Endothelial cell of umbilical vein (primary cell): ENCODE data around the gene RBM20. TPM values are rescaled to one million over a fixed set of nuclear protein-coding genes. Genes with fewer than 3 reads are reported as not detected.

Source experiments
- BruUV-seq: library from RNA; stranded (reverse); fragments of 400-500 nt; replicated peaks from 2 replicates; lab custom pipeline; 2021; lab: Mats Ljungman, UMichigan
- CTCF ChIA-PET: fragments of 300-600, 350-600 bp; sonication (Branson Sonifier 250); formaldehyde crosslinking; loops from one replicate; lab custom pipeline; 2021; ENCODE audit warnings: antibody characterized with exemption, inconsistent platforms; lab: Charles Lee
- POLR2A ChIA-PET: fragments of 300-600, 350-600 bp; sonication (Branson Sonifier 250); formaldehyde crosslinking; loops from one replicate; lab custom pipeline; 2021; ENCODE audit warnings: antibody characterized with exemption, inconsistent platforms; lab: Charles Lee
- DNase-seq: peaks from one replicate; pipeline ENCODE4 v3.0.0-alpha.2; 2011; ENCODE audit warnings: low read depth, low spot score
- FAIRE-seq: peaks from 2 replicates; lab custom pipeline; 2011; peaks lifted over from hg19 to GRCh38; lab: Jason Lieb, UNC
- H2AFZ ChIP-seq: 2 replicates; pipeline ENCODE4 v1.6.0; 2012; ENCODE audit warnings: low read depth, low read length, control low read depth, inconsistent platforms
- H3K27ac ChIP-seq: 2 replicates; pipeline ENCODE4 v1.5.1; 2011; ENCODE audit warnings: low read depth, mild to moderate bottlenecking, control low read depth, low read length, moderate library complexity; ENCODE audit not compliant: insufficient read depth
- H3K27me3 ChIP-seq, 2 experiments: 2 replicates each; pipeline versions ENCODE4 v1.6.0 to v1.6.1; 2011; ENCODE audit warnings: low read length in 2 of 2, mixed read lengths in 1 of 2; ENCODE audit not compliant: control insufficient read depth in 2 of 2, insufficient read depth in 2 of 2
- H3K36me3 ChIP-seq, 2 experiments: 2 replicates in 1 of 2; 3 replicates in 1 of 2; pipeline ENCODE4 v1.5.1; 2011; ENCODE audit warnings: low read length in 2 of 2, mild to moderate bottlenecking in 1 of 2, moderate library complexity in 1 of 2; ENCODE audit not compliant: control insufficient read depth in 2 of 2, insufficient read depth in 2 of 2; ENCODE audit errors: extremely low read depth in 1 of 2
- H3K4me1 ChIP-seq: 3 replicates; pipeline ENCODE4 v1.5.1; 2011; ENCODE audit warnings: mild to moderate bottlenecking, low read length; ENCODE audit not compliant: control insufficient read depth, insufficient read depth; ENCODE audit errors: extremely low read depth
- H3K4me2 ChIP-seq: 2 replicates; pipeline ENCODE4 v1.6.1; 2011; ENCODE audit warnings: low read length, control low read depth, mixed read lengths; ENCODE audit not compliant: insufficient read depth
- H3K4me3 ChIP-seq, 3 experiments: fragments of 200-600 bp in 1 of 3; sonication (generic), shearing (Covaris generic) in 1 of 3; replicated peaks in 1 of 3; 2 replicates each; pipeline ENCODE4 v1.5.1; 2011 to 2016; ENCODE audit warnings: control low read depth in 3 of 3, low read length in 3 of 3, mild to moderate bottlenecking in 2 of 3, inconsistent platforms in 1 of 3, low read depth in 1 of 3, moderate library complexity in 1 of 3; ENCODE audit not compliant: insufficient read depth in 1 of 3
- H3K79me2 ChIP-seq: 2 replicates; pipeline ENCODE4 v1.6.0; 2012; ENCODE audit warnings: low read length, inconsistent platforms; ENCODE audit not compliant: control insufficient read depth, insufficient read depth
- H3K9ac ChIP-seq: replicated peaks from 2 replicates; pipeline ENCODE3; 2011; ENCODE audit warnings: low read length, control low read depth; ENCODE audit not compliant: insufficient read depth; ENCODE audit errors: extremely low read depth
- H3K9me1 ChIP-seq: replicated peaks from 3 replicates; pipeline ENCODE4 v1.6.0; 2011; ENCODE audit warnings: mild to moderate bottlenecking, low read length; ENCODE audit not compliant: control insufficient read depth, insufficient read depth; ENCODE audit errors: extremely low read depth
- H3K9me3 ChIP-seq: replicated peaks from 2 replicates; pipeline ENCODE4 v1.5.1; 2012; ENCODE audit warnings: low read length, inconsistent platforms; ENCODE audit not compliant: control insufficient read depth, insufficient read depth
- H4K20me1 ChIP-seq: replicated peaks from 2 replicates; pipeline ENCODE3; 2011; ENCODE audit warnings: mild to moderate bottlenecking, low read length; ENCODE audit not compliant: control insufficient read depth, insufficient read depth; ENCODE audit errors: extremely low read depth
- EZH2 ChIP-seq: IDR thresholded peaks from 2 replicates; pipeline ENCODE4 v1.6.1; 2012; ENCODE audit warnings: borderline replicate concordance, low read depth, mild to moderate bottlenecking, moderate library complexity, low read length, inconsistent platforms; ENCODE audit not compliant: severe bottlenecking
- FOS ChIP-seq: IDR thresholded peaks from 2 replicates; pipeline ENCODE4 v1.6.1; 2011; ENCODE audit warnings: mild to moderate bottlenecking, low read length, moderate library complexity, borderline replicate concordance; ENCODE audit not compliant: insufficient read depth
- GATA2 ChIP-seq: IDR thresholded peaks from 2 replicates; pipeline ENCODE4 v1.7.0; 2011; ENCODE audit warnings: low read depth, mild to moderate bottlenecking, moderate library complexity, mixed read lengths, low read length; ENCODE audit not compliant: insufficient read length, insufficient read depth
- JUN ChIP-seq: IDR thresholded peaks from 2 replicates; pipeline ENCODE4 v1.6.1; 2011; ENCODE audit warnings: borderline replicate concordance, low read depth; ENCODE audit not compliant: insufficient read length, insufficient read depth
- MAX ChIP-seq: IDR thresholded peaks from 2 replicates; pipeline ENCODE4 v1.6.1; 2011; ENCODE audit not compliant: insufficient read depth, insufficient read length
- MYC ChIP-seq: IDR thresholded peaks from one replicate; pipeline ENCODE4 v1.6.1; 2011; ENCODE audit warnings: mild to moderate bottlenecking, low read depth, low read length
- POLR2A ChIP-seq: IDR thresholded peaks from 2 replicates; pipeline ENCODE4 v1.6.1; 2012; ENCODE audit warnings: low read depth, mild to moderate bottlenecking, control low read depth, low read length
- POLR2AphosphoS5 ChIP-seq: IDR thresholded peaks from 2 replicates; pipeline ENCODE4 v1.6.1; 2012; ENCODE audit warnings: low read depth, mild to moderate bottlenecking, control low read depth, low read length, moderate library complexity; ENCODE audit not compliant: insufficient read depth
- dilution Hi-C: fragments of 300-500 bp; cut with MboI; formaldehyde crosslinking; loops from one replicate; pipeline ENCODE4 v1.15.0; 2019; ENCODE audit warnings: low sequenced_read_pairs; ENCODE audit not compliant: extremely low pct_ligation_motif_present
- intact Hi-C: fragments of 100-400 bp; cut with micrococcal nuclease; formaldehyde crosslinking; loops from one replicate; pipeline ENCODE4 v1.10.0; 2022
- polyA plus RNA-seq, 4 experiments: library from polyadenylated mRNA; depleted of rRNA in 3 of 4; stranded (reverse) in 3 of 4; unstranded in 1 of 4; fragments of >200 nt; gene quantifications; 2 replicates each; pipeline versions ENCODE4 v1.2.1 to v1.2.3, GENCODE V29; 2011 to 2012; ENCODE audit warnings: missing spikeins in 1 of 4
- total RNA-seq: library from RNA; stranded (reverse); gene quantifications from 2 replicates; pipeline ENCODE4 v1.2.3, GENCODE V29; 2021
- TF ChIP-seq, protein P1 (sequence below), 2 donors: IDR thresholded peaks; 1 replicate in 1 of 2; 2 replicates in 1 of 2; pipeline ENCODE4 v1.5.1; 2011; ENCODE audit warnings: low read length in 2 of 2, mild to moderate bottlenecking in 2 of 2, moderate library complexity in 2 of 2, control low read depth in 1 of 2, inconsistent platforms in 1 of 2, low read depth in 1 of 2; ENCODE audit not compliant: insufficient read depth in 1 of 2; ENCODE audit errors: extremely low read depth in 1 of 2

Gene RBM20
- total and polyA plus RNA-seq, 2 donors (not counting 3 experiments of a cell fraction or from before 2014, with no cell fraction given): 0.04 TPM; not detected in 1

DNA sequence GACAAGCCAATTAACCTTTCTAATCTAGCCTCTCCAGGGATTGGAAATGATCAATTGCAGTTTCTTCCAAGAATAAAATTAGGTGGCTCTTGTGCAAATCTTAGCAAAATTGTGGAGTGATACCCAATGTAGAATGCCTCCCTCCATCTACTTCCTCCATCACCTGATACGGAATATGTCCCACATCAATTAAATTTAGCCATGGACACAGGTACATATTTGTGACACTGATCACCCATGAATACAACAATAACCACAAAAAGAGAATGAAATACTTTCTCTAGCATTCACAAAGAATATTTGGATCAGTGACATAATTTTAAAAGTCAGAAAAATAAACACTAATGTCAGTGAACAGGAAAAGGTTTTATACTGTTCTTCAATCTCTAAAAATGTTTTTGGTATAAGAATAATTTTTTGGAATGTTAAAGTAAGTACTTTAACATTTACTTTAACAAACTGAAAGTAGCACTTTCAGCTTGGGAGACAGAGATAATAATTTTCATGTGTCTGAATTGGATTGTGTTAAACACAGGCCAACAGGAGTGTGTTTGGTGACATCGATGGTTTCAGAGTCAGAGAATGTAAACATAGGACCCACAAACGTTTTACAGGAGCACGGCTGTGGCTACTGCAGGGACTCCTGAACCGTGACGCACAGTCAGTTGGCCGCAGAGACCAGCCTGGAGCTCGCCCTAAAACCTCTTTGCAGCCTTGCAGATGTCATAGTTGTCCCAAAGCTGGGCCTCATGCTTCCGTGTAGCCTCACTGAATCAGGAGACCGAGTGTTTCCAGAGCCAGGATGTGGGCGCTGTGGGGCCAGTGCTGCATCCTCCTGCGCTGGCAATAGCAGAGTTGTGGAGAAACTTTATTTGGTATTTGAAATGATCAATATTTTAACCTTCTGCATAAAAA lies 7.2 kb downstream of the RBM20 start:
- Histone ChIP-seq H3K79me2 (no peaks in the 10 kb centered on the region), H3K27me3 (peaks cover 20 to 54% of the 10 kb centered on the region in 2 experiments), H3K4me1 (no peaks in the 10 kb centered on the region), H3K36me3 (no peaks in the 10 kb centered on the region), H3K9ac (no peak overlapping the region), H2AFZ (no peak overlapping the region), H3K9me3 (no peaks in the 10 kb centered on the region), H3K4me3 (no peak overlapping the region), H4K20me1 (no peaks in the 10 kb centered on the region), H3K27ac (no peak overlapping the region), H3K9me1 (no peaks in the 10 kb centered on the region), H3K4me2 (no peak overlapping the region)
- POLR2A ChIA-PET: no interaction called here
- TF ChIP-seq, protein P1, sequence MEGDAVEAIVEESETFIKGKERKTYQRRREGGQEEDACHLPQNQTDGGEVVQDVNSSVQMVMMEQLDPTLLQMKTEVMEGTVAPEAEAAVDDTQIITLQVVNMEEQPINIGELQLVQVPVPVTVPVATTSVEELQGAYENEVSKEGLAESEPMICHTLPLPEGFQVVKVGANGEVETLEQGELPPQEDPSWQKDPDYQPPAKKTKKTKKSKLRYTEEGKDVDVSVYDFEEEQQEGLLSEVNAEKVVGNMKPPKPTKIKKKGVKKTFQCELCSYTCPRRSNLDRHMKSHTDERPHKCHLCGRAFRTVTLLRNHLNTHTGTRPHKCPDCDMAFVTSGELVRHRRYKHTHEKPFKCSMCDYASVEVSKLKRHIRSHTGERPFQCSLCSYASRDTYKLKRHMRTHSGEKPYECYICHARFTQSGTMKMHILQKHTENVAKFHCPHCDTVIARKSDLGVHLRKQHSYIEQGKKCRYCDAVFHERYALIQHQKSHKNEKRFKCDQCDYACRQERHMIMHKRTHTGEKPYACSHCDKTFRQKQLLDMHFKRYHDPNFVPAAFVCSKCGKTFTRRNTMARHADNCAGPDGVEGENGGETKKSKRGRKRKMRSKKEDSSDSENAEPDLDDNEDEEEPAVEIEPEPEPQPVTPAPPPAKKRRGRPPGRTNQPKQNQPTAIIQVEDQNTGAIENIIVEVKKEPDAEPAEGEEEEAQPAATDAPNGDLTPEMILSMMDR (IDR thresholded peaks at IDR 0.05; ENCODE audit: extremely low read depth in 1 of 2, insufficient read depth in 1 of 2, low read depth in 1 of 2, low read length in 2 of 2): no peak
- TF ChIP-seq GATA2 (no peak), JUN (no peak), MAX (no peak), EZH2 (no peak), MYC (no peak), POLR2AphosphoS5 (no peak), FOS (no peak), POLR2A (no peak)
- DNase-seq (no peak), FAIRE-seq (no peak)
- dilution Hi-C loops: no loop called here
- intact Hi-C loops: no loop called here
- CTCF ChIA-PET: no interaction called here
- BruUV-seq: no TSS peak
